Ecto neural progenitor cell (in vitro differentiated cells): ENCODE measurements around the gene SF1.

Source experiments
- DNase-seq: peaks from one replicate; pipeline ENCODE4 v3.0.0-alpha.2; 2018; ENCODE audit warnings: low spot score

The SF1 gene

GRCh38 chr11:64801561-64802369, 23.4 kb upstream of the SF1 start:
- DNase-seq = no peak

- peak; percentile 39 for DNase-seq
These were observed 22.8 kb upstream of the SF1 start for GRCh38 chr11:64801158-64801464.

- DNase-seq = no peak
These were observed 22.2 kb upstream of the SF1 start for GRCh38 chr11:64800303-64801157.

- no peak for DNase-seq
These were observed 21.4 kb upstream of the SF1 start for GRCh38 chr11:64799623-64800302.

GRCh38 chr11:64799256-64799622, 20.9 kb upstream of the SF1 start:
- DNase-seq = no peak

- no peak for DNase-seq
These were observed 18.6 kb upstream of the SF1 start for GRCh38 chr11:64796757-64797541.

GRCh38 chr11:64796047-64796756, 17.9 kb upstream of the SF1 start:
- no peak for DNase-seq

GRCh38 chr11:64794526-64794925, 16.2 kb upstream of the SF1 start:
- no peak for DNase-seq

- DNase-seq = no peak
These were observed 15.2 kb upstream of the SF1 start for GRCh38 chr11:64793271-64794160.

- no peak for DNase-seq
These were observed 14.1 kb upstream of the SF1 start for GRCh38 chr11:64792482-64792881.

GRCh38 chr11:64791781-64792291, 13.5 kb upstream of the SF1 start:
- no peak for DNase-seq

GRCh38 chr11:64790205-64791095, 12.1 kb upstream of the SF1 start:
- DNase-seq = no peak

- no peak for DNase-seq
These were observed 11.2 kb upstream of the SF1 start for GRCh38 chr11:64789331-64790204.

GRCh38 chr11:64788321-64789215, 10.2 kb upstream of the SF1 start:
- DNase-seq = peak; percentile 43

GRCh38 chr11:64787526-64788320, 9.4 kb upstream of the SF1 start:
- DNase-seq = peak; percentile 50

GRCh38 chr11:64786308-64786707, 8.0 kb upstream of the SF1 start:
- no peak for DNase-seq
